Neural cell (in vitro differentiated cells): ENCODE measurements around the gene TTC21A.

Source experiments
- EZH2 ChIP-seq: fragments of 200-600, 300-800 bp; shearing (Covaris generic), sonication (generic); IDR thresholded peaks from 2 replicates; pipeline ENCODE4 v1.6.1; 2014; ENCODE audit warnings: antibody characterized with exemption, low read length, borderline replicate concordance, mild to moderate bottlenecking; ENCODE audit not compliant: insufficient read depth, poor library complexity, severe bottlenecking
- POLR2AphosphoS5 ChIP-seq: IDR thresholded peaks from 2 replicates; pipeline ENCODE4 v1.6.1; 2012

GRCh38 chr3:39063143-39063542 lies 44.3 kb upstream of the TTC21A start:
- TF ChIP-seq POLR2AphosphoS5 (no peak), EZH2 (no peak)
